ENCODE data around the gene TSEN54. TPM values are rescaled to one million over a fixed set of nuclear protein-coding genes. Genes with fewer than 3 reads are reported as not detected.

Gene TSEN54
- total and polyA plus RNA-seq, 7 donors = 5.7 to 14.9 (median 9.7) TPM

GRCh38 chr17:75546181-75546580 lies 29.9 kb downstream of the TSEN54 start:
- WGBS, 3 donors = 89 to 92% (median 89%) methylated on average over 13 of the region's 13 CpGs
- no peaks in the 10 kb centered on the region for H3K27me3 ChIP-seq (ENCODE audit: insufficient read depth in 3 of 3, low read length in 2 of 3)
- no peaks in the 10 kb centered on the region for H3K36me3 ChIP-seq (ENCODE audit: insufficient read depth in 1 of 2, low read depth in 1 of 2)
- no peak overlapping the region for H3K4me3 ChIP-seq
- H3K27ac ChIP-seq = no peak overlapping the region
- H3K9me3 ChIP-seq = no peaks in the 10 kb centered on the region
- no peak for TF ChIP-seq CTCF (IDR thresholded peaks at IDR 0.05)
- no peaks in the 10 kb centered on the region for H3K4me1 ChIP-seq
- DNase-seq (no peak), ATAC-seq (no peak)
- intact Hi-C loops (cut with DNase I) = no loop called here

- no peaks in the 10 kb centered on the region for H3K9me3 ChIP-seq
- DNase-seq (no peak), ATAC-seq (no peak)
- intact Hi-C loops (cut with DNase I) = no loop called here
- 89 to 96% (median 90%) methylated on average over 9 of the region's 9 CpGs for WGBS, 3 donors
- H3K27me3 ChIP-seq (ENCODE audit: insufficient read depth in 3 of 3, low read length in 2 of 3) = no peaks in the 10 kb centered on the region
- H3K4me1 ChIP-seq = no peaks in the 10 kb centered on the region
- H3K36me3 ChIP-seq (ENCODE audit: insufficient read depth in 1 of 2, low read depth in 1 of 2) = no peaks in the 10 kb centered on the region
- TF ChIP-seq CTCF (IDR thresholded peaks at IDR 0.05) = no peak
- no peak overlapping the region for H3K27ac ChIP-seq
- H3K4me3 ChIP-seq = no peak overlapping the region
Observed at GRCh38 chr17:75547091-75547490, 30.8 kb downstream of the TSEN54 start.

DNA sequence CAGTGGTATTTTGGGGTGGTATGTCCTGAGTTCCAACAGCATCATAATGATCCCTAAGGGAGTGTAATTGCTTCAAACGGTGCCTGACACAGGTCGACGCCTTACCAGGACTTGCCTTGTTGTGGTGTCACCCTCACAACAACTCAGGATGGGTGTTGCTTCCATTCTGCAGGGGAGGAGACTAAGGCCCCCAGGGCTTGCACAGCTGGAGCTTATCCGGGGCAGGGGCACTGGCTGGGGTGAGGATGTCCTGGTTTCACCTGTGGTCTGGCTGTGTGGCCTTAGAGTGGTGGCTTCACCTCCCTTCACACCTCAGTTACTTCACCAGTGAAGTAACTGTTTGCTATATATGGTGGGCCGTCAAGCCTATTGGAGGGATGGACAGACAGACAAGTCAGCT lies 32.5 kb downstream of the TSEN54 start:
- intact Hi-C loops (cut with DNase I) = no loop called here
- H3K9me3 ChIP-seq = no peaks in the 10 kb centered on the region
- H3K36me3 ChIP-seq (ENCODE audit: insufficient read depth in 1 of 2, low read depth in 1 of 2) = no peaks in the 10 kb centered on the region
- no peak overlapping the region for H3K4me3 ChIP-seq
- WGBS, 3 donors = 76 to 79% (median 77%) methylated on average over 5 of the region's 5 CpGs
- no peak for ATAC-seq
- no peaks in the 10 kb centered on the region for H3K4me1 ChIP-seq
- DNase-seq = no peak
- H3K27ac ChIP-seq = no peak overlapping the region
- TF ChIP-seq CTCF (IDR thresholded peaks at IDR 0.05) = no peak
- no peaks in the 10 kb centered on the region for H3K27me3 ChIP-seq (ENCODE audit: insufficient read depth in 3 of 3, low read length in 2 of 3)

GRCh38 chr17:75549246-75550138 lies 33.2 kb downstream of the TSEN54 start:
- Histone ChIP-seq H3K9me3 (no peaks in the 10 kb centered on the region), H3K4me1 (no peaks in the 10 kb centered on the region), H3K27ac (no peak overlapping the region), H3K36me3 (ENCODE audit: insufficient read depth in 1 of 2, low read depth in 1 of 2) (no peaks in the 10 kb centered on the region), H3K4me3 (no peak overlapping the region), H3K27me3 (ENCODE audit: insufficient read depth in 3 of 3, low read length in 2 of 3) (no peaks in the 10 kb centered on the region)
- intact Hi-C loops (cut with DNase I) = no loop called here
- TF ChIP-seq CTCF (IDR thresholded peaks at IDR 0.05) = no peak
- 49 to 56% (median 51%) methylated on average over 22 of the region's 22 CpGs for WGBS, 3 donors
- ATAC-seq = peak; percentile 44 to 86 (median 72)
- DNase-seq = no peak

GRCh38 chr17:75550139-75550465 lies 33.8 kb downstream of the TSEN54 start:
- no peak overlapping the region for H3K4me3 ChIP-seq
- no peak for TF ChIP-seq CTCF (IDR thresholded peaks at IDR 0.05)
- intact Hi-C loops (cut with DNase I) = no loop called here
- H3K4me1 ChIP-seq = no peaks in the 10 kb centered on the region
- DNase-seq (no peak), ATAC-seq (peak in 1 of 4 donors; percentile 8)
- H3K9me3 ChIP-seq = no peaks in the 10 kb centered on the region
- H3K36me3 ChIP-seq (ENCODE audit: insufficient read depth in 1 of 2, low read depth in 1 of 2) = no peaks in the 10 kb centered on the region
- no peaks in the 10 kb centered on the region for H3K27me3 ChIP-seq (ENCODE audit: insufficient read depth in 3 of 3, low read length in 2 of 3)
- no peak overlapping the region for H3K27ac ChIP-seq
- WGBS, 3 donors = 78 to 84% (median 80%) methylated on average over 4 of the region's 4 CpGs
